Right lobe of liver (tissue), 4 donors: ENCODE data around the gene CXCL6.

Experiments
- CTCF ChIP-seq, 4 donors: fragments of 200-600 bp in 3 of 4; fragments of 450-650 bp in 1 of 4; IDR thresholded peaks; one replicate each; pipeline versions ENCODE4 v1.5.1 to v1.8.0; 2016 to 2022; ENCODE audit warnings: antibody characterized with exemption in 4 of 4, mild to moderate bottlenecking in 2 of 4
- POLR2A ChIP-seq: fragments of 450-650 bp; IDR thresholded peaks from one replicate; pipeline ENCODE4 v1.6.1; 2017; ENCODE audit warnings: antibody characterized with exemption, mild to moderate bottlenecking
- donor health status: DM: no; HTN: no; CAD: no.
- donor health status: DM: no; HTN: no; CAD: no.
- donor health status: DM: no; HTN: yes; CAD: no.

GRCh38 chr4:73821325-73821724 lies 15.2 kb upstream of the CXCL6 start:
- TF ChIP-seq CTCF (IDR thresholded peaks at IDR 0.05) = no peak
- TF ChIP-seq POLR2A = no peak
